ENCODE measurements around the gene INPP4B.
"Not testable (repeated sequence)": the region's sequence is repeated elsewhere in the genome, so short reads cannot be mapped to it uniquely, and the experiment has no call there.

INPP4B gene

DNA sequence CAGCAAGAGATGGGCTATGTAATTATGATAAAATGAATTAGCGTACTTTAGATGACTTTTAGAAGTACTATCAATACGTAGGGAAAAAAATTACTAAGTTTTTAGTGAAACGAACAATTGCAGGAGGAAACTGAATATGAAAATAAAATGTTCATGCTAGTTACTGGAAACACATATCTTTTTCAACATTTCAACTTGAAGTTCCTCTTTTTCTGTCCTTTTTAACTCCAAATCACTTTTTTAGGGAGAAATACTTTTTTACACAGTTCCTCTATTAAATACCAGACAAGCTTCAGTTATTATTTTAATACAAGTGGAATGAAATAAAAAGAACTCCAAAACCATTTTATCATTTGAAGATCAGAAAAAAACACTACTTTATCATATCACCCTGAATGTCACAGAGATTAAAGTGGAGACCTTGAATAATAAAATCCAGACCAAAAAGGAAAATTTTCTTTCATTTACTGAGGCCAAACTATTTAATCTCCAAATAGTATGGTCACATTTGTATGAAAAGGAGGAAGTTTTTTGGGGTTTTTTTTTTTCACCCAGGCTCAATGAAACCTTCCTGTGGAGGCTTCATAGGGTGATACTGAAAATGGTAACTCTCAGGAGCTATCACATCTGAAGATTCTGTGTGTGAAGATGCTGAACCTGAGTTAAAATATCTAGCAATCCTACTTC is 306.2 kb downstream of the INPP4B start:
- no peak for DNase-seq

DNA sequence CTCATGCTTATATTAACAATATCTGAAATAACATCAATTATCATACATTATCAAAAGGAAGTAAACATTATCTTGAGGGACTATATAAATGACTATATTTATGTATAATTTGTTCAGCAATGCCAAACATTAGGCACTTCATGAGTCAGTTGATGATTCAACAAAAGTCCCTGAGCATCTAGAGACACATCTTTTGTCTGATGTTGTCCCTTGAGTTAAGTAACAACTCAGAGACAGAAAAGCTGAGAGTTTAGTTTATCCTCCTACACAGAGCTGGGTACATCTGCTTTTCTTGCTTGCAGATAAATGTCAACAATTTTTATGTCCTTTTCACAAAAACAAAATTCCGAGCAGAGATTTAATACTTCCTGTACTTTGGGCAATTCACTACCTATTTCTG is 311.1 kb downstream of the INPP4B start:
- DNase-seq = no peak

DNA sequence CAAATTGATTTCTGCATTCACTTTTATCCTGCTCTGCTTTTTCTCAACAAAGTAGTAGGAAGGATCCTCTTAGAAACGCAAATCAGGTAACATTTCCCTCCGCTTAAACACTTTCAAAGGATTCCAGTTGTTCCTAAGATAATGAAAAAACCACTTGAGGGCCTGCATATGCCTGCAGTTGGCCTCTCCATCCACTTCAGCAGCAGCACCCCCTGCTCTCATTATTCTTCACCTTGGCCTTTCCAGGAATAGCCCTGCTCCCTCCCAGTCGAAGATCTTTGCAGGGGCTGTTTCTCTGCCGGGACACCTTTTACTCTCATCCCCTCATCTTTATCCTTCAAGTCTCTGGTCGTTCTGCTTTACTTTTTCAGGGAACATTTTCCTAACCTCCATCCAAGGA is 314.0 kb downstream of the INPP4B start:
- no peak for DNase-seq

DNA sequence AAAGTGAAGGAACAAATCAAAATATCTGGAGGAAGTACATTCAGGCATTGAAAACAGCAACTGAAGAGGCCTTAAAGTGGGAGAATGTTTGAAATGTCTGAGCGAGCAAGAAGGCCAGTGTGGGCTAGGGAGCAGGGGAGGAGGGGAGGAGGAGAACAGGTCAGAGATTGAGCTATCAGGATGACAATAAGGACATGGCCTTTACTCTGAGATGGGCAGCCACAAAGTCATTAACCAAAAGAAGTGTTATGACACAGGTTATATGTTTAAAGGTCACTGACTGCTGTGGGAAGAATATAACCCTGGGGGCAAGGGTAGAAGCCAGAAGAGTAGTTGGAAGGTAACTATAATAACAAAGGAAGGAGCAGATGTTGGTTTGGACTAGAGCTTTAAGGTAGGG is 315.4 kb downstream of the INPP4B start:
- no peak for DNase-seq

DNA sequence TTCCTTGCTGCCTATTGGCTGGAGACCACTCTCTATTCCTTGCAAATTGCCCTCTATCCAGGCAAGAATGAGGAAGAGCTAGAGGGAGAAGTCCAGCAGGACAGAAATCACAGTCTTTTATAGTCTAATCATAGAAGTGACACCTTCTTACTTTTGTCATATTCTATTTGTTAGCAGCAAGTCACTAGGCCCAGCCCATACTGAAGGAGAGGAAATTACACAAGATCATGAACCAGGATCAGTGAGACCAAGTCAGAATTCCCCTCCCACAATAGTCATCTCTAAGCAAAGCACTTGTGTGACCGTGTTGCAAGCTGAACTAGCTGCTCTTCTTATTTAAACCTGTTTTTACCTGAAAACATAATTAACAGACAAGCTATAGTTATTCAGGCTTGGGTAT is 317.7 kb downstream of the INPP4B start:
- no peak for DNase-seq

DNA sequence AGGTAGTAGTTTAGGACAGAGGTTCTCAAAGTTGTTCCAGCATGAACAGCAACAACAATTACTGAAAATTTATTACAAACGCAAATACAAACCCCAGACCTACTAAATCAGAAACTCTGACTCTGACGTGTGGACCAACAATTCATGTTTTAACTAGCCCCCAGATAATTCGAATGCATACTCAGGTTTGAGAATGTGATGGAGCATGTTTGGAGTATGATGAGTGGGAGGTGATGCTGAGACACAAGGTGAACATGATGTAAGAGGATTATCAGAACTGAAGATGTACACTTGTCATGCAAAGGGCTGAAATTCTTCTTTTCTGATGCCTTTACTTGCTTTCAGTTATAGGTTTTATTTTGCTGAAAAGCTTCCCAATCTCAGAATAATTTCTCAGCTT is 323.0 kb downstream of the INPP4B start:
- no peak for DNase-seq

DNA sequence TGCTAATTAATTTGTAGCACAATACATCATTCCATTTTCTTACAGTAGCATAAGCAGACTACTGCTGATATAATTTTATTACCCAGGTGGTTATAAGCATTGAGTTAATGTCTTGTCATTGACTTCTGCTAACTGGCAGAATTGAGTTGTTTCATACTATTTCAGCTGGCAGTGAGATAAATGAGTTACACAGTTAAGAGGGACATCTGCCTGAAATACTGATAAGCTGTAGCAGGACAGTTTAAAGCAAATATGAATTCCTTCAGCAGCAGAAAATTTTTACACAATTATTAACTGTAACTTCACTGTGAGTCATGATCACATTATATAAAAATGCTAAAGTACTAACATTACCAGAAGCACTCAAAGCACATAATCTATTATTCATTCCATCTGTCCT is 326.8 kb downstream of the INPP4B start:
- no peak for DNase-seq

DNA sequence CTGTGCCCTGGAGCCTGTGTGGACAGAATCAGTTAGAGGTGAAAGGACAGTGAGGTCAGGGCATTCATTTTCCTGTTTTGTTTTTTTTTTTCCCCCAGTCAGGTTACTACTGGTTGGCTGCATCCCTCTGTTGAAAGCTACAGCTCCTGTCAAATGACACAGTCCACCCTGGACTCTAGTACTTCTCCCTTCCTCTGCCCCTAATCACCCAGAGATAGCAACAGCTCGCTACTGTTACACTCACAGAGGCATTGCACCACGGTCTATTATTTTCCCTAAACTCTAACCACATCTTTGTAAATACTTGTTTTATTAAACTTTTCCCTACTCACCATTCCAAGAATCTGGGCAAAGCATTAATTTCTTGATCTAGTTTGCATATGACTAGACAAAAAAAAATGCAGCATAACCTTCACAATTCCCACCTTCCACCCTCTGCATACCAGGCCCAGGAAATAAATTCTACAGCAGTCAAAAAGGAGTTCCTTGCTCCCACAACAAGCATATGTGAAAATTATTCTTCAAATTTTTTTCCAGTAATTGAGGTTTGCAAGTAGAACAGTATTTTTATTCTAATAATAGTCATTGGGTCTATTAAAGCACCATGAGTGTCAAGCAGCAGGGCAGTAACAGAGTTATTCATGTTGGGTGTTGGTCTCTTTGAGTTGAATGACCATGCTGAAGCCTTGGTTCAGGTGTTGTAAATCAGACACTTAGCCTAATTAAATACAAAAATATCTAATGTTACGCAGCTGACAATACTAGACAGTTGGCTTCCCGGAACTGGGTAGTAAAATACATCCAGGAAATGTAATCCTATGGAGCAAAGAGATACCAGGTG is 329.2 kb downstream of the INPP4B start:
- DNase-seq = no peak

DNA sequence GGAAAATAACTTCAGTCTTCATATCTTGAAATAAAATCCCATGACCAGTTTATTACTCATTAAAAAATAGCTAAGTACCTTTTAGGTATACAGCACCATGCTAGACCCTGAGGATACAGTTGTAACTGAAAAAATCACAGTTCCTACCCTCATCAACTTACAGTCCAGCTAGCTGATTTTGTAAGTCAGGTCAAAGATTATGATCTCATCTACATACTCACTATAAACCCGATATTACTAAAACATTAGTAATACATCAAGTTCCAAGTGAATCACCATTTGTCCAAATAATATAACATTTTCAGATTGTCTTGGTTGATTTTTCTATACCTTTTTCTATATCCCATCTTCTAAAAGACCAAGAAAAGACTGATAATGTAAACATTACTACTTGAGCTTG is 333.9 kb downstream of the INPP4B start:
- DNase-seq = no peak

DNA sequence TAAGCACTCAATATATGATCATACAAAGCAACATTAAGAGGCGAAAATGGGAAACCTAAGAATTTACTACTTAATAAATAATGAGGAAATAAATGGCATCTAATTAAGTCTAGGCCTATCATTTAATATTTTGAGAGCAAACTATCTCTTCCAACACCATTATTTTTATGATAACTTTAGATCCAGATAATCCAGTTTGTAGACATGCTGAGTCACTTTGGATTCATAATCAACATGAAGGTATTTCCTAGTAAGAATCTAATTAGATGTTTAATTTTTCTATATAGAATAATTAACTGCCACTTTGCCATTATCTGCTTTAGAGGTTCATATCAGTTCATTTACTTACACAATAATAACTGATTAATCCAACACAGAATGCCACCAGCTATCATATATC is 336.2 kb downstream of the INPP4B start:
- no peak for DNase-seq

DNA sequence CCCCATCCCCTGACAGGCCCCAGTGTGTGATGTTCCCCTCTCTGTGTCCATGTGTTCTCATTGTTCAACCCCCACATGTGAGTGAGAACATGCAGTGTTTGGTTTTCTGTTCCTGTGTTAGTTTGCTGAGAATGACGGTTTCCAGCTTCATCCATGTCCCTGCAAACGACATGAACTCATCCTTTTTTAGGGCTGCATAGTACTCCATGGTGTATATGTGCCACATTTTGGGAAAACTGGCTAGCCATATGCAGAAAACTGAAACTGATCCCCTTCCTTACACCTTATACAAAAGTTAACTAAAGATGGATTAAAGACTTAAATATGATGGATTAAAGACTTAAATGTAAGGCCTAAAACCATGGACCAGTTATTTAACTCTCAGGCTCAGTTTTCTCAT is 336.7 kb downstream of the INPP4B start:
- DNase-seq = not testable (repeated sequence)

DNA sequence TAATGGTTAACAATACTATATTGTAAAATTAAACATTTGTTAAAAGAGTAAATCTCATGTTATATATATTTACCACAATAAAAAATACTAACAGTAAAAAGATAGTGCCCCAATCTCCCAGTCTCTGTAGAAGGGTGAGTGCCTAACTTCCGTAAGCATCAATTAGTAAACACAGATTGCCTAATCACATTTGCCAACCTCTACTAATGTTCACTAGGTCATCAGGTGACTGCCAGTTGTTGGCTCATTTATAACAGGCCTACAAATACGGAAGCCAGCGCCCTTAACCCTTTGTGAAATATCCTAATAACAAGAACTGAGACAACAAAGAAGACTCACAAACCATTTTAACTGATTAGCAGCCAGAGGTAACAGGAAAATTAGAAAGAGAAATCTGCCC is 345.1 kb downstream of the INPP4B start:
- no peak for DNase-seq

DNA sequence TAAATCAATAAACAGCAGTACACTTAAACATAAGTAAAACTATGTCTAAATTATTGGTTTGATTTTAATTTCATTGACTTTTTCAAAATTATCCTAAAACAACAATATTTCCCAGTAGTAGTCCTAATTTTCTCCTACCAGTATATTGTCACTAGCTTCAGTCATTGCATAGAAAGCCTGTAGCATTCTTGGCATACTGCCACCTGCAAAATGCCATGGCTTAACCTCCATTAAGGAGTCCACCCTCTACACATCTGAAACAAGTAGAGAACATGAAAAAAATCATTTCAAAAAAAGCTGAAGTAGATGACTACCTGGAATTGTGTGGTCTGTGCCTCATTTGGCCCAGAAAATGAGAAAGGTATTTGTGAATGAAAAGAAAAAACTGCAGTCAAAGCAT is 348.5 kb downstream of the INPP4B start:
- DNase-seq = no peak

DNA sequence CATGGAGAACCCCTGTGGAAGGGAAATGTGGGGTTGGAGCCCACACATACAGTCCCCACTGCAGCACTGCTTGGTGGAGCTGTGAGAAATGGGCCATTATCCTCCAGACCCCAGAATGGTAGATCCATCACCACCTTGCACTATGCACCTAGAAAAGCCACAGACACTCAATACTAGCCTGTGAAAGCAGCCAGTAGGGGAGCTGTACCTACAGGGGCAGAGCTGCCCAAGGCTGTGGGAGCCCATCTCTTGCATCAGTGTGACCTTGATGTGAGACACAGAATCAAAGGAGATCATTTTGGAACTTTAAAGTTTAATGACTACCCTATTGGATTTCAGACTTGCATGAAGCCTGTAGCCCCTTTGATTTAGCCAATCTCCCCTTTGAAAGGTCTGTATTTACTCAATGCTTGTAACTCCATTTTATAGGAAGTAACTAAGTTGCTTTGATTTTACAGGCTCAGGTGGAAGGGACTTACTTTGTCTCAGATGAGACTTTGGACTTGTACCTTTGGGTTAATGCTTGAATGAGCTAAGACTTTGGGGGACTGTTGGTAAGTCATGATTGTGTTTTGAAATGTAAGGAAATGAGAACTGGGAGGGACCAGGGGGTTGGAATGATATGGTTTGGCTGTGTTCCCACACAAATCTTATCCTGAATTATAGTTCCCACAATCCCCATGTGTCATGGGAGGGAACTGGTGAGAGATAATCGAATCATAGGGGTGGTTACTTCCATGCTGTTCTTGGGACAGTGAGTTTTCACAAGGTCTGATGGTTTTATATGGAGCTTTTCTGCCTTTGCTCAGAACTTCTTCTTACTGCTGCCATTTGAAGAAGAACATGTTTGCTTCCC is 352.6 kb downstream of the INPP4B start:
- DNase-seq = no peak

DNA sequence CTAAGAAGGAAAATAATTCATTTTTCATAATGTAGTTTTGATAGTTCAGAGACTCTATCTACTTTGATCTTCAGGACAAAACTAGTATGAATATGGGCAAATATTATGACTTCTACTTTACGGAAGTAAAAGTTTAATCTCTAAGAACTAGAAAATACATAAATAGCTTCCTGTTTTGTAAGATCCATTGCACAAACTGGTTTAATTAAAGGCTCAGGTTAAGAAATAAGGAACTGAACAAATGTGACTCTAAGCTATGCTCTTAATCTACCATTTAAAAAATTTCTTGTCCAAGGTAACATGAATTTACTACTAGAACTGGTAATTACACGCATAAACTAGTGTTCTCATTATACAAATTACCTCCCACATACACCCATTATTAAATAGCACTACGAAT is 360.6 kb downstream of the INPP4B start:
- no peak for DNase-seq

DNA sequence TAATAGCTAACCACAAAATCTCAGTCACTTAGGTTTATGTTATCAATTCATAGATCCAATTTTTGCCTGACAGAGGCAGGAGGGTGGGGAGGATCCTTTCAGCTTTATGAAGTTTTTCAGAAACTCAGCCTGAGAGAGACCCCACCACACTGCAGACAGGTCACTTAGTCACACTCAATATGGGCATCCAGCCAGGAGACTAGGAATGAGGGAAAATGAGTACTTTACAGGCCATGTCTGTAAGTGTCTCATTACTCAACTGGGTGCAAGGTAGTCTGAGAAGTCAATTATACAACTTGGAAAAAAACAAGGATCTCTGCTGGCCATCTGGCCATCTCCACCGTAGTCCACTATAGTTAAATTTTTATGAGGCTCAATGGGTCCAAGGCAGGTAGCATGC is 365.9 kb downstream of the INPP4B start:
- DNase-seq = no peak

DNA sequence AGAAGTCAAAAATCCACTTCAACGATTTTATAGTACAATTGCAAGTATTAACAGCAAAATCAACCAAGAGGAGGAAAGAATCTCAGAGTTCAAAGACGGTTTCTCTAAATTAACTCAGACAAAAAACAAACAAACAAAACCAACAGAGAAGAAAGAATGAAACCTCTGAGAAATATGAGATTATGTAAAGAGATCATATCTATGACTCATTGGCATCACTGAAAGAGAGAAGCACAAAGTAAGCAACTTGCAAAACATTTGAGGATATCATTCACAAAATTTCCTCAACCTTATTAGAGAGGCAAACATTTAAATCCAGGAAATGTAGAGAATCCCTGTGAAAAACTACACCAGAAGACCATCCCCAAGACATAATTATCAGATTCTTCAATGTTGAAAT is 370.4 kb downstream of the INPP4B start:
- no peak for DNase-seq

DNA sequence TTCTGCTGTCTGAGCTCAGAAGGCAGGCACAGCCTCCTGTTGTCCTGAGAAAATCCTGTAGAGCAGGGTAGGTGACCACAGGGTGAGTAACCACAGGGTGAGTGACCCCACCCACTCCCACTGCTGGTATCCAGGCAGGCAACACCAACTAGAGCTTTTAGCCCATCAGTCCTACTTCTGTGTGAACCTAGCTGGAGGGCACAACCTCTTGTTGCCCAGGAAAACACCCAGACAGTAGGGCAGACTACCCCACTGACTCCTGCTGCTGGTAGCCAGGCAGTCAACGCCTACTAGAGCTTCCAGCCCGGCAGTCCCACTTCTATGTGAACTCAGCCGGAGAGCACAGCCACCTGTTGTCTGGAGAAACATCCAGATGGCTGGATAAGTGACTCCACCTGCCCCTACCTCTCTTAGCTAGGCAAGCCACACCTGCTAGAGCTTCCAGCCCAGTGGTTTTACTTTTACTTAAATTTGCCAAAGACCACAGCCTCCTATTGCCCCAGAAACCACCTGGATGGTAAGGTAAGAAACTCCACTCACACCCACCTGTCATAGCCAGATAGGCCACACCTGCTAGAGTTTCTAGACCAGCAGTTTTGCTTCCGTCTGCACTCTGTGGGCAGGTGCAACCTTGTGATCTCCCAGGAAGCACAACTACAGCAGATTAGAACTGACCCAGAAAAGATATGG is 371.6 kb downstream of the INPP4B start:
- DNase-seq = no peak

DNA sequence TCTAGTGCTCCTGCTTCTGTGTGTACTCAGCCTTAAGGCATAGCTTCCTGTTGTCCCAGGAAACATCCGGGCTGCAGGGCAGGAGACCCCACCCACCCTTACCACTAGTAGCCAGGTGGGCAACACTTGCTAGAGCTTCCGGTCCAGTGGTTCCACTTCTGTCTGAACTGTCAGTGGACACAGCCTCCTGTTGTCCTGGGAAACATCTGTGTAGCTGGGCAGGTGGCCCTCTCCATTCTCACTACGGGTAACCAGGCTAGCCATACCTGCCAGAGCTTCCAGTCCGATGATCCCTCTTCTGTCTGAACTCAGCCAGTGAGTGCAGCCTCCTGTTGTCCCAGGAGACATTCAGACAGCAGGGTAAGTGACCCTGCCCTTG is 372.2 kb downstream of the INPP4B start:
- no peak for DNase-seq

DNA sequence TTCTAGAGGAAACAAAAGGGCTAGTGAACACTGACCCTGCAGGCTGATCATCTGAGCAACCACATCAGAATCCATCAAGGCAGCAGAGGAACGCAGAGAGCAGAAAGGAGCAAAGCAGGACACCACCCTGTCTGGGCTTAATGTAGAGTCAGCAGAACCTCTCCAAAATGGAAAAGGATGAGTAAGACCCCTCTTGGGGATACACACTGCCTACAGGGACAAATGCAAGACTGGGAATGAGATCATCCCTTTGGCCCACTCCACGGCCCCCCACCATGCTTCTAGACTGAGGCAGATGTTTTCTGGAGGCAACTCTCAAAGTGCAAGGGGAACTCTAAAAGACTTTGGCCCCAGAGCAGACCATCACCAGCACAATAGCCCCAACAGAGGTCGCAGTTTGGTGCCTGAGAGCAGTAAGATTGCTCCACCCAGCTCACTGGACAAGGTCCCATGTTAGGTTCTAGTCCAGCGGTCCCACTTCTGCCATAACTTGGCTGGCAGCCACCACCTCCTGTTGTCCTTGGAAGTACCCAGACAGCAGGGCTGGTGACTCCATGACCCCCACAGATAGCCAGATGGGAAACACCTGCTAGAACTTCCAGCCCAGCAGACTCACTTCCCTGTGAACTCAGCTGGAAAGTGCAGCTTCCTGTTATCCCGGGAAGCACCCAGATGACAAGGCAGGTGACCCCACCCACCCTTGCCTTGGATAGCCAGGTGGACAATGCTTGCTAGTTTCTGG is 372.7 kb downstream of the INPP4B start:
- no peak for DNase-seq

DNA sequence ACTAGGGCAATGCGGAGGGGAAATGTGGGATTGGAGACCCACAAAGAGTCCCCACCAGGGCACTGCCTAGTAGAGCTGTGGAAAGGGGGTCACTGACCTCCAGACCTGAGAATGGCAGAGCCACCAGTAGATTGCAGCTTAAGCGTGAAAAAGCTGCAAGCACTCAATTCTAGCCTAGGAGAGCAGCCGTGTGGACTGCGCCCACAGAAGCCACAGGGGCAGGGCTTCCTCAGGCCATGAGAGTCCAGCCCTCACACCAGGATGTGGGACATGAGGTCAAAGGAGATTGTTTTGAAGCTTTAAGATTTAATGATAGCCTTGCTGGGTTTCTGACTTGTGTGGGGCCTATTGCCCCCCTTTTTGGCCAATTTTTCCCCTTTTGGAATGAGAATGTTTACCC is 379.0 kb downstream of the INPP4B start:
- DNase-seq = no peak

DNA sequence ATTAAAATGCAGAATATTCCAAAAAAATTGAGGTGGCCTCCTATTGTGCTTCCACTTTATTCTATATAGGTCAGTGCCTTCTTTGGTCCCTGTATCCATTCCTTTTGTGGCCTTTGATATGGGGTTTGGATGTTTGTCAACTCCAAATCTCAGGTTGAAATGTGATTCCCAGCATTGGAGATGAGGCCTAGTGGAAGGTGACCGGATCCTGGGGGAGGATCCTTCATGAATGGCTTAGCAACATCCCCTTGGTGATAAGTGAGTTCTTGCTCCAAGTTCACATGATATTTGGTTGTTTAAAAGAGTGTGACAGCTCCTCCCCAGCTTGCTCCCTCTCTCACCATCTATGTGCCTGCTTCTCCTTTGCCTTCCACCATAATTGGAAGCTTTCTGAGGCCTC is 380.6 kb downstream of the INPP4B start:
- DNase-seq = no peak

Data from right kidney (tissue), 1 donor.